Right ventricle myocardium inferior (tissue), 1 donor: Measurements from ENCODE around the gene FUCA1. TPM values are rescaled to one million over a fixed set of nuclear protein-coding genes. Genes with fewer than 3 reads are reported as not detected.
"Not testable (repeated sequence)": the region's sequence is repeated elsewhere in the genome, so short reads cannot be mapped to it uniquely, and the experiment has no call there.

Experiments
- ATAC-seq: fragments of 200-7000 bp; cut with Tn5 transposase; one replicate; pipeline ENCODE4 v1.9.1; 2020; ENCODE audit warnings: mild to moderate bottlenecking, moderate library complexity
- DNase-seq: peaks from one replicate; pipeline ENCODE4 v3.0.0; 2021; ENCODE audit errors: missing footprints
- intact Hi-C: fragments of 100-400 bp; cut with DNase I; formaldehyde crosslinking; loops from one replicate; pipeline ENCODE4 v1.11.0; 2022
- total RNA-seq: library from RNA; stranded (reverse); fragmentation: NEBNext Ultra II Directional; extraction: Animal tissue kit (Norgen Biotek cat#: 25700); gene quantifications from one replicate; pipeline ENCODE4 v1.2.1, GENCODE V29; 2021
- donor health status: DM: no; HTN: yes; CAD: no; lungs with severe emphysema.

Gene FUCA1
- total RNA-seq, 1 donor from 2014 or later = 12.2 TPM

DNA sequence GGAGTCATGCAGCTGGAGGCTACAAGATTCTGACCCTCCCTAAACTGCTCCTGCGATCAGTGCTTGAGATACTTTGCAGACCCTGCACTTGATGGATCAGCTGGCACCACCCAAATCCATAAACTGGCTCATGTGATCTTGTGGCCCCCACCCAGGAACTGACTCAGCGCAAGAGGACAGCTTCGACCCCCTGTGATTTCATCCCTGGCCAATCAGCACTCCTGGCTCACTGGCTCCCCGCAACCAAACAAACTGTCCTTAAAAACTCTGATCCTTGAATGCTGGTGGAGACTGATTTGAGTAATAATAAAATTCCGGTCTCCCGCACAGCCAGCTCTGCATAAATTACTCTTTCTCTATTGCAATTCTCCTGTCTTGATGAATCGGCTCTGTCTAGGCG, 31.9 kb upstream of the FUCA1 start:
- intact Hi-C loops, ATAC-seq, DNase-seq: not testable (repeated sequence)

DNA sequence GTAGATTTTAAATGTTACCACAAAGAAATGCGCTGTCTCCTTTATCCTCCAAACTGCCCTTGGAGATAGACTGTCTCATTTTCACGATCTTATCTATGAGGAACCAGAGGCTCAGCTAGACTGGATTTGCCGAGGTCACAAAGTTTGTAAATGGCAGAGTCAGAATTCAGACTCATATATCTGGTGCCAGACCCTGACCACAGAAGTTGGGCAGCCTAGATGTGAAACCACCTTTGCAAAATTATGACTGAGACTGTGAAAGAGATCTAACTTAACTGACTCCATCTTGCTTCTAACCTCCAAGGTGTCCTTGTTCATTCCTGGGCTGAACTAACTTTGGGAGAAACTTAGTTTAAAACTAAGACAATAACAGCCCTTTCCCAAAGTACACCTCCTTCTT, 31.0 kb upstream of the FUCA1 start:
- ATAC-seq = no peak
- intact Hi-C loops = no loop called here

DNA sequence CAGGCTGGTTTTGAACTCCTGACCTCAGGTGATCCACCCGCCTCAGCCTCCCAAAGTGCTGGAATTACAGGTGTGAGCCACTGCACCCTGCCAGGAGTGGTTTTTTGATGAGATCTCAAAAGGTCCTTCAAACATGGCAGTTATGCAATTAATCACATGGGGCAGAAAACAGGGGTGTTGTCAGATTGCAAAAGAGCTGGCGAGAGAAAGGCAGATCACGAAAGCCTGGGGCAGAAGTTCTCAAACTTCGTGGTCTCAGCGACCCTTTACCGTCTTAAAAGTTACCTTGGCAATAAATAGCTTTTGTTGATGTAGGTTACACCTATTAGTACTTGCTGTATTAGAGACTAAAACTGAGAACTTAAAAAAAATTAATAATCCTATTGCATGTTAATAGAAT, 29.0 kb upstream of the FUCA1 start:
- DNase-seq (no peak), ATAC-seq (no peak)
- intact Hi-C loops = no loop called here

More for the DNA sequence above, 31.0 kb upstream of the FUCA1 start:
- DNase-seq = no peak

DNA sequence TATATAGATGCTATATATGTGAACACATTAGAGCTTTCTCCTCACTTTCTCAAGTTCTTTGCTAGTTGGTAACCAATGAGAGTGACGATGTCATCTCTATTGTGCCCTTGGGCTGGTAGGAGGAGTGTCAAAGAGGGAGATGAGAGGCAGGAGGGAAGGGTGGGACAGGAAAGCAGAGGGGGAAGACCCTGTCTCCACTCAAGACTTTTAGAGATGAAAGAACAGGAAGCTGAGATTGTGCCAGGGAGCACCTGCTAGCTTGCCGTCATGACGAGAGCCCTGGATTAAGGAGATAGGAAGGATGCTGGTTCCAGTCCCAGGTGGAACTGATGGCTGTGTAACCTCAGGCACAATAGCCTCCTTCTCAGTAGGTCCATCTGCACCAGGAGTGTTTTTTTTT, 28.4 kb upstream of the FUCA1 start:
- no peak for DNase-seq
- intact Hi-C loops = no loop called here
- no peak for ATAC-seq

DNA sequence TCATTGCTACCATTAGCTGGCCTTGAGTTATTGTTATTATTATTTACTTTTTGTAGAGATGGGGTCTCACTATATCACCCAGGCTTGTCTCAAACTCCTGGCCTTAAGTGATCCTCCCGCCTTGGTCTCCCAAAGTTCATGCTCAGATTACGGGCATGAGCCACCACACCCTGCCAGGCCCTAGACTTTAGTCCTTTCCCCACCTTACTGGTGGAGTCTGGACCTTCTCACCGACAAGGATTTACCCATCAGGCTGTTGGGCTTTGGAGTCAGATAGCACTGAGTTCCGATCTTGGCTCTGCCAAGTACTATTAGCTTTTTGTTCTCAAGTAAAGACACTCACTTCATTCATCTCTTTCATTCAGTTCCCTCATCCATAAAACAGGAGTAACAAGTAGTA, 27.9 kb upstream of the FUCA1 start:
- intact Hi-C loops = no loop called here
- ATAC-seq (no peak), DNase-seq (no peak)

DNA sequence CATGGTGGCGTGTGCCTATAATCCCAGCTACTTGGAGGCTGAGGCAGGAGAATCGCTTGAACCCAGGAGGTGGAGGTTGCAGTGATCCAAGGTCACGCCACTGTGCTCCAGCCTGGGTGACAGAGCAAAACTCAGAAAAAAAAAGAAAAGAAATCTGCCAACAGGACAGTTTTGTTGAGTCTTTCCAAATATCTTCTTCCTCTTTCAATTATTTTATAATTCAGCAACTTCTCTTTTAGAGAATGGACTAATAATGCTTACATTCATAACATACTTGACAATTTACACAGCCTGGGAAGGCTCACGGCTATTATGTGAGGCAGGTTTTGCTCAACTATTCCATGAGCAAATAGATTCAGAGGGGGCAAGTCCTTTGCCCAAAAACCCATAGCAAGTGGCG, 27.0 kb upstream of the FUCA1 start:
- ATAC-seq (no peak), DNase-seq (no peak)
- intact Hi-C loops = no loop called here

DNA sequence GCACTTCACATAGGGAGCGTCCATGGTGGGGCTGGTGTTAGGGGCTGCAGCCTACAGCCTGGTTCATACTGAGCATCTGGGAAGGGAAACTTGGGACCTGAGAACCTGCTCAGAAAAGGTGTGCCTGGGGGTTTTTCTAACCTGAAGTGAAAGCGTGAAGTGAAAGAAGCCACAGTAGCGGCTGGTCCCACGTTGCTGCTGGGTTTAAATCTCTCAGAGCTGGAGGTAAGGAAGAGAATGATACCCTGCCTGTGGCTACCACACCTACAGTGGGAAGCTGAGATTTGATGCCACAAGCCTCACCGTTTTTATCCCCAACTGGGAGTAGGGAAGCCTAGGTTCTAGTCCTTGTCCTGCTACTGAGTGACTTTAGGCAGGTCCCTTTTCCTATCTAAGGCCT, 21.0 kb upstream of the FUCA1 start:
- ATAC-seq (no peak), DNase-seq (no peak)
- intact Hi-C loops = no loop called here

DNA sequence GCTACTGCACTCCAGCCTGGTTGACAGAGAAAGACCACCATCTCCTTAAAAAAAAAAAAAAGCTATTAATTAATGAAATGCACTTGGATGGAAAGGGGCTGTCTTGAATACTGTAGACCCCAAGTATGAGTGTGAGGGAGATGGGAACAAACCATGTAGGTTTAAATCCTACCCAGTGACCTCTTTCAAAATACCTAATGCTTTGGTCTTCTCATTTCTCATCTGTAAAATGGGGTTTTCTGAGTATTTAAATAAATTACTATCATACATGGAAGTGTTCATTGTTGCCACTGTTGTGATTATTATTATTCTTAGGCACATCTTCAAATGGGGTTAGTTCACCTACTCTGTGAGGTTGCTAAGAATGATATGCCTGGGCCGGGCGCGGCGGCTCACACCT, 17.1 kb upstream of the FUCA1 start:
- DNase-seq = no peak
- intact Hi-C loops = no loop called here
- ATAC-seq = no peak

DNA sequence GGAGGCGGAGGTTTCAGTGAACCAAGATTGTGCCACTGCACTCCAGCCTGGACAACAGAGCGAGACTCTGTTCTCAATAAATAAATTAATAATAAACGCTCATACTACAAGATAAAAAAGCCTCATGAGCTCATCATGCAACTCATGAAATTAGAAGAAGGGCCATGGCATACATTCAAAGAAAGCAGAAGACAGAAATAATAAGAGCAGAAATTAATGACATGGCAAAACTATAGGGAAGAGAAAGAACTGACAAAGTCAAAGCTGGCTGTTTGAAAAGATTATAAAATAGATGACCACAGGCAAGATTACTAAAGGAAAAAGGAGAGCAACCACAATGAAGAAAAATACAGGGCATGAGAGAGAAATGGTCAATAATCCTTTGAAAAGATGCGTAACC, 14.7 kb upstream of the FUCA1 start:
- ATAC-seq = no peak

DNA sequence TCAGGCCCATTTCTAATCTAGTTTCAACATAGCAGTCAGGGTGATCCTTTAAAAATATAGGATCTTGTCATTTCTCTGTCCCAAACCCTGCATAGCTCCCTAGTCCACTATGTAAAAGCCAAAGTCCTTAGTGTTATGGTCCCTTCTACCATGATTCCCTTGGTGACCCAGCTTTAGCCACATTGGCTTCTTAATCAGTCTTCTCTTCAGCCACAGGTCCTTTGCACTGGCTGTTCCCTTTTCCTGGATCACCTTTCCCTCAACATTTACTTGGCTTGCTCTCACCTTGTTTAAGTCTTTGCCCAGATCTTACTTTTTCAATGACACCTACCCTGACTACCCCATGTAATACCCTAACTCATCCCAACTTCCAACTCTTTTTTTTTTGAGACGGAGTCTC, 11.7 kb upstream of the FUCA1 start:
- ATAC-seq = no peak
- no peak for DNase-seq
- intact Hi-C loops = no loop called here

More for the DNA sequence above, 14.7 kb upstream of the FUCA1 start:
- DNase-seq = no peak
- intact Hi-C loops = no loop called here

DNA sequence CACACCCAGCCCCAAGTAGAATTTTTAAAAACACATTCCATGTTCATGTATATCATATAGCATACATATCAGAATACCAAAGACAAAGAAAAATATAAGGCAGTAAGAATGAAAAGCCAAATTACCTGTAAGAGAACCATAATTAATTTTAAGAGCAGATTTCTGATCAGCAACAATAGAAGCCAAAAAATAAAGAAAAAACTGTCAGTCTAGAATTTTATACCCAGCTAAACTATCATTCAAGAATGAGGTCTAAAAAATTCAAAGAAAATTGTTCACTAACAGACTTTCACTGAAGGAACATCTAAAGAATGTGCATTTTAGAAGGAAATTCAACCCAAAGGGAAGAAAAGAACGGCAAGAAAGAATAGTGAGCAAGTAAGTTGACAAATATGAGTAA, 10.6 kb upstream of the FUCA1 start:
- DNase-seq (no peak), ATAC-seq (no peak)
- intact Hi-C loops = no loop called here

DNA sequence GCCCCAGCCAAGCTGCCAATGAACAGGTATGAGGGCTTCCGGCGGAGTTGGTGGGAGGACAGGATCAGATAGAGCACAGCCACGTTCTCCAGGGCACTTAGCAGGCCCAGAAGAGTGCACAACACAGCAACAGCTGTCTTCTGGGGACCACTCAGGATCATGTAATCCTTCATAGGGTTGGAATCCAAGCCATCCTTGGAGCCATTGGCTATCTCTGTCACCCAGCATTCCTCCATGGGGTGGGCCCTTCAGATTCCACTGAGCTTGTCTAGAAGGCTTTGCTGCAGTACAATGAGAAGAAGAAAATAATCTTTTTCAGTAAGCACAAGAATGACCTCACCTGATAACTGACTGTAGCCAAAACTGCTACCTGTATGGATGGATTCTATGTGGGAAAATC, 7.3 kb upstream of the FUCA1 start:
- ATAC-seq = no peak
- no peak for DNase-seq
- intact Hi-C loops = no loop called here

DNA sequence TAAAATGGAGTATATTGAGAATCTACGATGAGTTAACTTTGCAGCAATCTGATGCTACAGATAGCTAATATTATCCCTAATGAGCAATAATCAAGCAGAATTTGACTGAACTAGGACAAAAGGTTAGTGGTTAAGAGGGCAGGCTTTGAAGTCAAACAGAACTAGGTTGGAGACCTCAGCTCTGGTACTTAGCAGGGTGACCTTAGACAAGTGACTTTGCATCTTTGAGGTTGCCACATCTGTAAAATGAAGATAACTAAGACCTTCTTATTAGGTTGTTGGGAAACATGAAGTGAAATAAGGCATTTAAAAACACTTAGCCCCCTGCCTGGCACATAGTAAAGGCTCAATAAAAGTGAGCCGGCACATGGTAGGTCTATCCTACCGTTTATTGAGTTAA, 4.3 kb upstream of the FUCA1 start:
- intact Hi-C loops = no loop called here
- ATAC-seq (no peak), DNase-seq (no peak)

DNA sequence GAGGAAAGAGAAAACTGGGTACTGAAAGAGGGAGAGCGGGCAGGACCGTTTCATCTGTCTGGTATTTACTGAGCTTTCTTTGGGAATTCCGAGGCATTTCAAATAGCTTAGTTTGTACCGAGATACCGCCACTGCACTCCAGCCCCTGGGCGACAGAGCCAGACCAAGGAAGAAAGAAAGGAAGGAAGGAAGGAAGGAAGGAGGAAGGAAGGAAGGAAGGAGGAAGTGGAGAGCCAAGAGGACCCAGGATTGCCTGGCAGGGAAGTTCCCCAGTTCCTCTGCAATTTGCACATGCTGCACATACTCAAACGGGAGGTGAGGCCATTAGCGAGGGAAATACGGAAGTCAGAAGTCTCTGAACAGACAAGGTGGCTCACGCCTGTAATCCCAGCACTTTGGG, 961 bp upstream of the FUCA1 start:
- ATAC-seq (no peak), DNase-seq (no peak)
- intact Hi-C loops = loop anchor here (2.0 to 5.0 kb wide), 3 partner anchors 42 to 96 kb away; partner anchors contain the start of genes GALE and HMGCL

DNA sequence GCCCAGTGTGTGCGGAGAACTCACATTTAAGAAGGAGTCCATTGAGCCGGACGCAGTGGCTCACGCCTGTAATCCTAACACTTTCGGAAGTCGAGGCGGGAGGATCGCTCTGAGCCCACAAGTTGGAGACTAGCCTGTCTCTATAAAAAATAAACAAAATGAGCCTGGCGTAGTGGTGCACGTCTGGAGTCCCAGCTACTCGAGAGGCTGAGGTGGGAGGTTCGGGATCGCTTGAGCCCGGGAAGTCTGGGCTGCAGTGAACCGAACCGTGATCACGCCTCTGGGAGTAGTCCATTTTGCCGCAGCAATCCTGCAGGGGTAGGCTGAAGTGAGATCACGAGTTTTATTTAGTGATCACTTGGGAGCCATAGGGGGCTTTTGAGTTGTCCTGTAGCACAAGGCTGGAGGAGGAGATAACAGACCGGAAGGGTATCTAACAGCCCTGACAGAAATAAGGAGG, 497 bp upstream of the FUCA1 start:
- intact Hi-C loops = loop anchor here (2.0 to 5.0 kb wide), 3 partner anchors 41 to 96 kb away; partner anchors contain the start of genes GALE and HMGCL
- peak; percentile 21 for ATAC-seq
- no peak for DNase-seq

DNA sequence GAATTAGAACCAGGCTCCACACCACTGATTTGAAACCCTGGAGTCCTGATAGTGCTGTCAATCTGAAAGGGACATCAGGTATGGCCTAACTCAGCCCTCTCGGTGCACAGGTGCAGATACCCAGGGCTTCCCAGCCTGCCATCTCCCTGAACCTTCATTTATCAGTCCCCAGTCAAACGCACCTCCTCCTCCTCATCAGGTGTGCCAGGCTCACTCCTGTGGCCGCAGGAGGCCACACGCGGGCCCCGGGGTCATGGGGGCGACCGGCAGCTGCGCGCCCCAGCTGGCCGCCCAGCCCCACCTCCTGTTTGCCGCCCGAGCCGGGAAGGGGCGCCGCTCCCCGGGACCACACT, 572 bp downstream of the FUCA1 start:
- ATAC-seq = no peak
- DNase-seq = no peak
- intact Hi-C loops = loop anchor here (5.0 kb wide), 2 partner anchors 40 to 65 kb away; partner anchors contain the start of genes GALE and HMGCL

DNA sequence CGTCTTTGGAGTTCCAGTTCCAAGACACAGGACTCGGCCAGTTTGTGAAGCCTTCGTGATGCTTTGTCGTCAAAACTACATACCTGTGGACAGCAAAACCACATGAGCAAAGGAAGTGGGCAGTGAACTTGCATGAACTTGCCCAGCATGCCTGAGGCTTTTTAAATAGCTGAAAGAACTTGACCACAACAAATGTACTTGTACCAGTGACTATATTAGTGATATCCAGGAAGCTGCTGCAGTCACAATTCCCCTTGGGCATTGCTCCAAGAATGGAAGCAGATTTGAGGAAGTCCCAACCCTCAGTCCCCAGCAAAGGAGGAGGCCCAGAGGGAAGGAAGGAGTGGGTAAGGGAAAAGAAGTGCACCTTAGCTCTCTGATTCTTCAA, 2.6 kb downstream of the FUCA1 start:
- peak; percentile 7 for ATAC-seq
- DNase-seq = no peak
- intact Hi-C loops = loop anchor here (5.0 kb wide), 2 partner anchors 38 to 63 kb away; partner anchors contain the start of genes GALE and HMGCL

DNA sequence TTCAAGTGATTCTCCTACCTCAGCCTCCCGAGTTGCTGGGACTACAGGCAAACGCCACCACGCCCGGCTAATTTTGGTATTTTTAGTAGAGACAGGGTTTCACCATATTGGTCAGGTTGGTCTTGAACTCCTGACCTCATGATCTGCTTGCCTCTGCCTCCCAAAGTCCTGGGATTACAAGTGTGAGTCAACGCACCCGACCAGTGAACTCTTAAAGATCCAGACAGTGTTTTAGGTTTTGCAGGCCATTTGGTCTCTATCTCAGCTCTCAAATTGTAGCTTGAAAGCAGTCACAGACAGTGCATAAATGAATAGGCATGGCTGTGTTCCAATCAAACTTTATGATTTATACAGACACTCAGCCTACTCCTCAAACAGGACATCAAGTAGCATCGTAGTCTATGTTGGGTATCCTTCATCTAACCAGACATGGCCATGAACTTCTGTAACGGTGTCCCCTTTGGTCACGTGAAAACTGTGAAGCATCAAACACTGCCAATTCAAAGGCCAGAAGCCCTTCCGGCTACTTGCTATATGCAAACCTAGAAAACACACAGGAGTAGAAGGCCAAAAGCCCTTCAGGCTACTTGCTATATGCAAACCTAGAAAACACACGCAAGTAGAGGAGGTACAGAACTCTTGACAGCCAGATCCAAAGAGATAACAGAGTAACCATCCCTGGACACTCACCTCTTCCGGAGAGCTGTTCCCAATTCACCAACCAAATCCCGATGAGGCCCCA, 3.1 kb downstream of the FUCA1 start:
- DNase-seq = no peak
- intact Hi-C loops = loop anchor here (5.0 kb wide), 2 partner anchors 38 to 63 kb away; partner anchors contain the start of genes GALE and HMGCL
- no peak for ATAC-seq

DNA sequence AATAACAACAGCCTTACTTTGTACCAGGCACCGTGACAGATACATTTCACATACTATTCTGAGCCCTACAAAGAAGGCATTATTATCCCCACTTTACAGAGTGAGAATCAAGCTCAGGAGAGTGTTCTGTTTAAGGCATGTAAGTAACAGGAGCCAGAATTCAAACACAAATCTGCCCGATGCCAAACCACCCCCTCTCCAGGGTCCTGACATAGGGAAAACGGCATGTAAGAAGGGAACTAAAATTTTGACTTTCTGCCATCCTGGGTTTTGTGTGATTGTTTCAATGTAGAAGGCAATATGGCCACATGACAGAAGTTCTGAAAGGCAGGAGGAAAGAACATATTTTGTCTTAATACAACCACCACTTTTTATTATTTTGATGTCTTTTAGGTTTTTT, 5.5 kb downstream of the FUCA1 start:
- intact Hi-C loops = no loop called here
- DNase-seq (no peak), ATAC-seq (no peak)

DNA sequence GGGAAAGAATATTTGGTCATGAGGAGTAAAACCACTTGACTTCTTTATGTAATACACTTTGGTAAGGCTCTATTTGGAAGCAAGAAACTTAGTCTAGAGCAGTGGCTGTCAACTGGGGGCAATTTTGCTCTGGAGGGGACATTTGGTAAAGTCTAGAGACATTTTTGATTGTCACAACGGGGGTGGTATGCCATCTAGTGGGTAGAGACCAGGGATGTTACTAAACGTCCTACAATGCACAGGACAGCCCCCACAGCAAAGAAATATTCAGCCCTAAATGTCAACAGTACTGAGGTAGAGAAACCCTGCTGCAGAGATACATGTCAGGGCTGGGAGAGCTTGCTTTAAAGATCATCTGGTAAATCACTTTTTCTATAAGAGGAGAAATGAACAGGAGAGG, 13.5 kb downstream of the FUCA1 start:
- ATAC-seq (no peak), DNase-seq (no peak)
- intact Hi-C loops = no loop called here

DNA sequence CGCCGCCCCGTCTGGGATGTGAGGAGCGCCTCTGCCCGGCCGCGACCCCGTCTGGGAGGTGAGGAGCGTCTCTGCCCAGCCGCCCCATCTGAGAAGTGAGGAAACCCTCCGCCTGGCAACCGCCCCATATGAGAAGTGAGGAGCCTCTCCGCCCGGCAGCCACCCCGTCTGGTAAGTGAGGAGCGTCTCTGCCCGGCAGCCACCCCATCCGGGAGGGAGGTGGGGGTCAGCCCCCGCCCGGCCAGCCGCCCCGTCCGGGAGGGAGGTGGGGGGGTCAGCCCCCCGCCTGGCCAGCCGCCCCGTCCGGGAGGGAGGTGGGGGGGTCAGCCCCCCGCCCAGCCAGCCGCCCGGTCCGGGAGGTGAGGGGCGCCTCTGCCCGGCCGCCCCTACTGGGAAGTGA, 15.0 kb downstream of the FUCA1 start:
- DNase-seq, intact Hi-C loops, ATAC-seq: not testable (repeated sequence)
